OCI-LY7 (cell line): ENCODE measurements around the gene SAPCD2. TPM values are rescaled to one million over a fixed set of nuclear protein-coding genes. Genes with fewer than 3 reads are reported as not detected.

Source experiments
- BruUV-seq: library from RNA; stranded (reverse); fragments of 400-500 nt; replicated peaks from 2 replicates; lab custom pipeline; 2021; lab: Mats Ljungman, UMichigan
- CTCF ChIA-PET: fragments of 300-600 bp; sonication (Branson Sonifier 250); formaldehyde crosslinking; loops from one replicate; lab custom pipeline; 2022; ENCODE audit warnings: antibody characterized with exemption; ENCODE audit not compliant: unreplicated experiment; lab: Charles Lee
- POLR2A ChIA-PET: fragments of 300-600 bp; sonication (Branson Sonifier 250); formaldehyde crosslinking; loops from one replicate; lab custom pipeline; 2022; ENCODE audit warnings: antibody characterized with exemption; lab: Charles Lee
- DNase-seq: peaks from one replicate; pipeline ENCODE4 v3.0.0-alpha.2; 2015; ENCODE audit warnings: low spot score
- H2AFZ ChIP-seq: fragments of 200-600 bp; sonication (generic), shearing (Covaris generic); 2 replicates; pipeline ENCODE4 v1.6.1; 2014; ENCODE audit warnings: mild to moderate bottlenecking, antibody characterized with exemption, low read length, moderate library complexity
- H3K27ac ChIP-seq: fragments of 200-600 bp; sonication (generic); 2 replicates; pipeline ENCODE4 v1.5.1; 2014; ENCODE audit warnings: mixed run types, low read depth, mild to moderate bottlenecking, moderate library complexity, low read length, inconsistent platforms; ENCODE audit not compliant: poor library complexity, severe bottlenecking
- H3K36me3 ChIP-seq: fragments of 200-600 bp; sonication (generic); 2 replicates; pipeline ENCODE4 v1.6.1; 2014; ENCODE audit warnings: mild to moderate bottlenecking, antibody characterized with exemption, low read length, moderate library complexity, mixed read lengths; ENCODE audit not compliant: insufficient read depth
- H3K4me1 ChIP-seq: fragments of 200-600 bp; sonication (generic); 2 replicates; pipeline ENCODE4 v1.5.1; 2014; ENCODE audit warnings: mild to moderate bottlenecking, low read length; ENCODE audit not compliant: insufficient read depth, poor library complexity, severe bottlenecking
- H3K4me2 ChIP-seq: fragments of 200-600 bp; sonication (generic); 2 replicates; pipeline ENCODE4 v1.6.1; 2014; ENCODE audit warnings: mild to moderate bottlenecking, low read length
- H3K4me3 ChIP-seq: fragments of 200-600 bp; sonication (generic); 2 replicates; pipeline ENCODE4 v1.5.1; 2014; ENCODE audit warnings: mild to moderate bottlenecking, low read depth, low read length; ENCODE audit not compliant: poor library complexity, severe bottlenecking
- H3K79me2 ChIP-seq: fragments of 200-600 bp; sonication (generic); 2 replicates; pipeline ENCODE4 v1.6.1; 2016; ENCODE audit warnings: low read depth, mild to moderate bottlenecking, low read length, moderate library complexity, mixed read lengths; ENCODE audit not compliant: insufficient read depth
- H3K9me2 ChIP-seq: fragments of 200-600 bp; sonication (generic); 2 replicates; pipeline ENCODE4 v1.6.1; 2016; ENCODE audit warnings: mild to moderate bottlenecking, low read length, mixed read lengths; ENCODE audit not compliant: insufficient read depth
- H3K9me3 ChIP-seq: fragments of 200-600 bp; sonication (generic); 2 replicates; pipeline ENCODE4 v1.6.1; 2014; ENCODE audit warnings: mild to moderate bottlenecking, mixed run types, low read length, mixed read lengths
- H4K20me1 ChIP-seq: fragments of 200-600 bp; sonication (generic); 2 replicates; pipeline ENCODE4 v1.6.1; 2014; ENCODE audit warnings: mild to moderate bottlenecking, antibody characterized with exemption, low read length, moderate library complexity, mixed read lengths; ENCODE audit not compliant: insufficient read depth
- CTCF ChIP-seq: fragments of 200-600 bp; sonication (generic); conservative IDR thresholded peaks from 2 replicates; pipeline ENCODE4 v1.5.1; 2014; ENCODE audit warnings: mild to moderate bottlenecking, antibody characterized with exemption, low read length, moderate library complexity, mixed read lengths
- EZH2phosphoT487 ChIP-seq: fragments of 200-600 bp; sonication (generic); IDR thresholded peaks from 2 replicates; pipeline ENCODE4 v1.6.1; 2018; ENCODE audit warnings: low read depth, borderline replicate concordance, mild to moderate bottlenecking, mixed run types, antibody characterized with exemption, low read length, moderate library complexity, mixed read lengths
- intact Hi-C: fragments of 100-400 bp; cut with micrococcal nuclease; formaldehyde crosslinking; loops from one replicate; pipeline ENCODE4 v1.10.0; 2022; ENCODE audit not compliant: unreplicated experiment
- total RNA-seq, 2 experiments: library from RNA; depleted of rRNA in 1 of 2; stranded (reverse); fragments of >200 nt in 1 of 2; shearing (Covaris generic) in 1 of 2; gene quantifications; 2 replicates each; pipeline ENCODE4 v1.2.3, GENCODE V29; 2014 to 2022

SAPCD2 gene
- total RNA-seq, 2 experiments from 2014 or later, result 57.2 to 74.0 TPM

GRCh38 chr9:137044502-137045177 is 25.7 kb downstream of the SAPCD2 start:
- Histone ChIP-seq H3K36me3 (no peaks in the 10 kb centered on the region), H3K4me2 (no peak overlapping the region)

DNA sequence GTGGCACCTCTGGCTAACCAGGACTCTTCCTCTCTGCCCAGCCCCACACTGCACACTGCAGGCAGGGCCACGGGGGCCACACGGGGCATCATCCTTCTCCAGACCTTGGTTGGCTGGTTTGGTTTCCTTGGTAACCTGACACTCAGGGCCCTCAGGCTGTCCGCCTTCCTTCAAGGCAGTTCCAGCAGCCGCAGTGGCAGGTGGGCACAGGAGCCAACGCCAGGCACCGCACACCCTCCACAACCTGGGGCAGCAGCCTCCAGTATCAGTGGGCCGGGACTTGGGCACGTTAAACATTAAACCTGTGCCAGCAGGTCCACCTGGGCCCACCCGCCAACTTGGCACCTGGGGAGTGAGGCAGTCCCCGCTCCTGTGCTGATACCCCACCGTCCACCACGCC is 26.3 kb downstream of the SAPCD2 start:
- BruUV-seq, result no TSS peak
- Histone ChIP-seq H3K9me2 (no peaks in the 10 kb centered on the region), H3K79me2 (no peaks in the 10 kb centered on the region), H3K9me3 (no peaks in the 10 kb centered on the region), H2AFZ (no peak overlapping the region), H3K27ac (no peak overlapping the region), H3K4me2 (no peak overlapping the region), H3K4me3 (no peak overlapping the region), H4K20me1 (0 out of 2 replicates have a peak, but pooled peaks cover 3% of the 10 kb centered on the region), H3K36me3 (no peaks in the 10 kb centered on the region), H3K4me1 (peaks cover 4% of the 10 kb centered on the region)
- TF ChIP-seq CTCF, result no peak
- no peak for TF ChIP-seq EZH2phosphoT487
- intact Hi-C loops, result no loop called here
- CTCF ChIA-PET, result interaction anchor here (1.1 kb wide), 1 partner anchor 8 kb away, joined by 3 read pairs; no protein-coding TSS in a partner anchor
- POLR2A ChIA-PET, result no interaction called here
- DNase-seq, result no peak

More at GRCh38 chr9:137044502-137045177, 25.7 kb downstream of the SAPCD2 start:
- intact Hi-C loops, result no loop called here
- no peak for TF ChIP-seq CTCF
- TF ChIP-seq EZH2phosphoT487, result 0 out of 2 replicates have a peak, but pooled peaks have one; percentile 25
- Histone ChIP-seq H3K4me3 (no peak overlapping the region), H3K79me2 (no peaks in the 10 kb centered on the region), H2AFZ (no peak overlapping the region), H3K27ac (no peak overlapping the region), H3K9me2 (no peaks in the 10 kb centered on the region), H3K4me1 (peaks cover 4% of the 10 kb centered on the region), H4K20me1 (0 out of 2 replicates have a peak, but pooled peaks cover 3% of the 10 kb centered on the region), H3K9me3 (no peaks in the 10 kb centered on the region)
- ChIA-PET CTCF (no interaction called here), POLR2A (interaction anchor here (0.5 kb wide), 1 partner anchor 589 kb away, joined by 4 read pairs; no protein-coding TSS in a partner anchor)
- no peak for DNase-seq
- BruUV-seq, result no TSS peak
